Subcutaneous adipose tissue (tissue), 4 donors: ENCODE results near the gene KCNQ4. TPM values are rescaled to one million over a fixed set of nuclear protein-coding genes. Genes with fewer than 3 reads are reported as not detected.

Experiments
- total RNA-seq, 4 donors: library from RNA; depleted of rRNA; stranded (reverse); fragments of >200 nt; gene quantifications; one replicate each; pipeline ENCODE4 v1.1.0, GENCODE V29; 2016
- TF ChIP-seq, protein P1 (sequence below): fragments of 450-650 bp; IDR thresholded peaks from one replicate; pipeline ENCODE4 v1.5.1; 2016; ENCODE audit warnings: low read depth, mild to moderate bottlenecking, control low read depth, antibody characterized with exemption, moderate library complexity

KCNQ4 gene
- 1 to 10 TPM in 1 of 4 donors, under 1 TPM in 2, not detected in 1; 0.34 to 1.1 (median 0.49) TPM for total RNA-seq

DNA sequence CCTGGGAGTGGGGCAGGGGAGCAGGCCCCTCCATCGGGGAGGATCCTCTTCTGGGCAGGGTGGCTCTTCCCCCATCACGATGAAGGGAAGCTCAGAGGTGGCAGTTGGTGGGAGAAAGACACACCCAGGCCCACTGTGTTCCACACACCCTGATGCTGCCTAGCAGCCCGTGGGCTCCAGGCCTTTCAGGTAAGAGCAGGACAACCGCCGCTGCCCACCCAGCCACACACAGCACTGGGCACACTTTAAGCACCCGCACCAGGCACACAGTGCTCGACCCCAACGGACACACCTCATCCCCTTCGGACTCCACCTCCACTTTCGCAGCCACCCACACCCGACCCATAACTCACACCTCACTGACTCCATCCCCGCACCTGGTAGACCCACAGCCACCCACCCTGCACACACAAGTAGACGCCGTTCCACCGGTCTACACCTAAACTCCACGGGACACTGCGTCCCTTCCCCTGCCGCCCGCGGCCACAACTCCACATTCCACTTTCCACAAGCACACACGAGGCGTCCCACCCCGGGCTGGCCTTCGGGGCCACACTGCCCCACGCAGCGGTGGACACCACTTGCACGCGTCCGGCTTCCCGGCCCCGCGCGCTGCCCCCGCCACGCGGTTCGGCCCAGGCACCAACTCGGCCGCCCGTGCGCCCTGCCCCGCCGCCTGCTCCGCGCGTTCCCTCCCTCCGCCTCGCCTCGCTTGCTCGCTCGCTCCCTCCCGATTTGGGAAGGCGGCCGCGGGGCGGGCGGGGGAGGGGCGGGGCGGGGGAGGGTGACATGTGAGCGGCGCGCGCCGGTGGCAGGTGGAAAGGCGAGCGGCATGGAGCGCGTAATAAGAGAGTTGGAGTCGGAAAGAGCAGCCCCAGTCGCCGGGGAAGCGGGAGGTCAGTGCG, at the start of gene KCNQ4:
Gene KCNQ4, plus strand, starts transcription at position 787 of the 905 bp plus-strand sequence. CDS start 307 bp downstream, outside the sequence.
- TF ChIP-seq, protein P1, sequence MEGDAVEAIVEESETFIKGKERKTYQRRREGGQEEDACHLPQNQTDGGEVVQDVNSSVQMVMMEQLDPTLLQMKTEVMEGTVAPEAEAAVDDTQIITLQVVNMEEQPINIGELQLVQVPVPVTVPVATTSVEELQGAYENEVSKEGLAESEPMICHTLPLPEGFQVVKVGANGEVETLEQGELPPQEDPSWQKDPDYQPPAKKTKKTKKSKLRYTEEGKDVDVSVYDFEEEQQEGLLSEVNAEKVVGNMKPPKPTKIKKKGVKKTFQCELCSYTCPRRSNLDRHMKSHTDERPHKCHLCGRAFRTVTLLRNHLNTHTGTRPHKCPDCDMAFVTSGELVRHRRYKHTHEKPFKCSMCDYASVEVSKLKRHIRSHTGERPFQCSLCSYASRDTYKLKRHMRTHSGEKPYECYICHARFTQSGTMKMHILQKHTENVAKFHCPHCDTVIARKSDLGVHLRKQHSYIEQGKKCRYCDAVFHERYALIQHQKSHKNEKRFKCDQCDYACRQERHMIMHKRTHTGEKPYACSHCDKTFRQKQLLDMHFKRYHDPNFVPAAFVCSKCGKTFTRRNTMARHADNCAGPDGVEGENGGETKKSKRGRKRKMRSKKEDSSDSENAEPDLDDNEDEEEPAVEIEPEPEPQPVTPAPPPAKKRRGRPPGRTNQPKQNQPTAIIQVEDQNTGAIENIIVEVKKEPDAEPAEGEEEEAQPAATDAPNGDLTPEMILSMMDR: no peak

DNA sequence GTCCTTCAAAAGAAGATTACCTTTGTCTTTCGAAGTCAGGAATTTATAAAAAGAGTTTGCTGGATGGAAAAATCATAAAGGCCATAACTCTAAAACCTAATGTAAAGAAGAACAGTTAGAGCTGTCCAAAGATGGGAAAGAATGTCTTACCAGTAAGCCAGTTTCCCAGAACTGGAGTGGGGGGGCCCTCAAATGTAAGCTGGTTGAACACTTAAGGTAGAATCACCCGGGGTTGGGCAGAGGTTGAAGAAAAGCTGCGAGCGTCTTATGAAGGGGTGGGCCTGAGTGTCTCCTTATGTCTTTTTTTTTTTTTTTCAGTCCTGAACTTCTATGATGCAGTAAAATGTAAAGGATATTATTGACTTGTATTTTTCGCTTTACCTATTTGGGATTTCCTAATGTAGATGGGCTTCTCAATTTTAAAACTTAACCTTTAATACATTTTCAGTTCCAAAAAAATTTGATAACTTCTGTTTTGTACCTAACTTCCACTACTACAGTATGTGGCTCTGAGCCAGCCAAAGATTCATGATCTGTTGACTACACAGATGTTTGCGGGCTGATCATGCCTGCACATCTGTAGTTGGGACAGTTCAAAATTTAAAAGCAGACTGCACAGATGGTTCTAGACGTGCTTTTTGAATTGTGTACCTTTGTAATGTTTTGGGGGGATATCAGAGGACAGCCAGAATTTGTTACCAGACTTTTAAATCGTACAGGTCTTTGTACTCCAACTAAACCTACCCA, 48.5 kb upstream of the KCNQ4 start:
- TF ChIP-seq, protein P1: no peak

DNA sequence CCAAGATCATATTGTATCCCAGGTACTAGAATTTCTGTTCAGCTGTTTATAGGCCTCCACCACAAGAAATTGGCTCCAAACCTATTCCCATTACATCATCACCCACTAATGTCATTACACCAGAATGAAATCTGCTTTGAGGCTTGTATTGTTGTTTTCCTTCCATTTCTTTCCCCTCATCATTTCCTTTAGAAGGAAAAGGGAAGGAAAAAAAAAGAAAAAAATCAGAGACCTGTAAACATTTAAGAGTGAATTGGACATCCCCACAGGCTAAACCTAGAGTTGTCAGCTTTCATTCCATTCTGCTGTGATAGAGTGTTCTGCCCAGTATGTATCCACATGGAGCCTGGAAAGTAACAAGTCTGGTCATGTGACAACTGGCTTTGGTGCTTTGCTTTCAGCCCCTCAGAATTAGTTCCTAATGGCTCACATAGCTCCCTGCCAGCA, 47.5 kb upstream of the KCNQ4 start:
- TF ChIP-seq, protein P1: no peak

DNA sequence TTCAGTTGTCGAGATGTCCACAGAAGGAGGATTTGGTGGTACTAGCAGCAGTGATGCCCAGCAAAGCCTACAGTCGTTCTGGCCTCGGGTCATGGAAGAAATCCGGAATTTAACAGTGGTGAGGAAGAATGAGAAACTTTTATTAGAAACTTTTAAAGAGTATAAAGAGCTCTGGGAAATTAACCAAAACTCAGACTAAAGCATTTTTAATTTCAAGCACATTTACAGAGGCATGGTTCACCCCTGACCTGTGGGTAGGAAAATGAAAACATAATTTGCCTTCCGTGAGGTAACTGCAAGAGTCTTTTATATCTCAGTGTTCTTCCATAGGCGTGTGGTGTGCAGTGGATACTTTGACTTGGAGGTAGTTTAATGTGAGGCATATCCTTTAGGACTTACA, 44.8 kb upstream of the KCNQ4 start:
- TF ChIP-seq, protein P1: no peak

DNA sequence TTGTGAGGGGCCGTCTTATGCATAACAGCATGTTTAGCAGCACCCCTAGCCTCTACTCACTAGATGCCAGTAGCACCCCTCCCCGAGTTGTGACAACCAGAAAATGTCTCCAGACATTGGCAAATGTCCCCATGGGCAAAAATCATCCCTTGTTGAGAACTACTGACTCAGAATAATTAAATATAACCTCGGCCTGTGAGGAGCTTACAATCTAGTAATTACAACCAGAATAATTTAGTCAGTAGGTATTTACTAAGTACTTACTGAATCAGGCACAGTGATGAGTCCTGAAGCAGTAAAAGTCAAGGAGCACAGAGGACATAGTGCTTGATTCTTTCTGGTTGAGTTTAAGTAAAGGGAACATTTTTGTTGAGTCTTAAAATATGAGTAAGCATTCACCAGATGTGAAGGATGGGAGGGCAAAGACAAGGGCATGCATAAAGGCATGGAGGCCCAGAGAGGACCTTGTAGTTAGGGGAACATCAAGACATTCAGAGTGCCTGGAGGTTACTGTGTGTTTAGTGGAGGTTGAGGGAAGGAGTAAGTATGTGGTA, 44.1 kb upstream of the KCNQ4 start:
- TF ChIP-seq, protein P1: no peak

DNA sequence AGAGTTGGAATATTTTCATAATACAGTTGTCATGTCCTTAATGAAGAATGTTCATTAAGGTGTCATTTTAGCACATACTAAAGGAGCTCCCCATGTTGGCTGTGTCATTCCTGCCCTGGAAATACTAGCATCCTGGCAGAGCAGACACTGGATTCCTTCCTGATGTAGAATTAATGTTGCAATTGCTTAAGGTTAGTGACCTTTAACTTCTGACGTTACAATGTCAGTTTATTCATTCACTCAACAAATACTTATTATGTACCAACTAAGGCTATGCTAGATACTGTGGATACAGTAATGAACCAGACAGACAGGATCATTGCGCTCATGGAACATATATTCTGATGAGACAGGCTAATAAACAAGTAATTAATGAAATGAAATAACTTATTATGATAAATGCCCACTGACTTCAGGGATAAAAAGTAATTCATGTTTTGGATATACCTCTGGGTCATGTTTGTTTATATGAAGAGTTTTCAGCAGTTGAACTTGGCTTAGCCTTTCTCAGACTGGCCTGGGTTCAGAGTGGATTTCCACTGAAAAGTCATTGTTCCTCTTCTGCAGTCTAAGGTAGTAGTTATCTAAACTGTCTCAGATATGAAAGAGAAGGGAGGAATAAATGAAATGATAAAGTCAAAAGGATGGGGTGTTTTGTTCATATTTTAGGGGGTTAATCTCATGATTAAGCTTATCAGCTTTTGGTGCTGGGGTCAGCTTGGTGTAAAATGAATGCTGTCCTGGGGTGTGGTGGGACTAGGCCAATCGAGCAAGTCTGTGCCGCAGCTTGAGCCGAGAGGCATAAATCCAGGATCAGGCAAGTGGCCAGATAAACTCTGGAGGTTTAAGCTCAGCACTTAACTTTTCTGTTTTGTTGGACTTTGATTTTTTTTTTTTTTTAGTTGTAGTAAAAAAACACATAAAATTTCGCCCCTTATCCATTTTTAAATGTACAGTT, 43.3 kb upstream of the KCNQ4 start:
- TF ChIP-seq, protein P1: no peak
